HepG2 (cell line): Measurements from ENCODE around the gene ROM1. TPM values are rescaled to one million over a fixed set of nuclear protein-coding genes. Genes with fewer than 3 reads are reported as not detected.

ENCODE experiments used
- ADNP ChIP-seq: sonication (generic); formaldehyde crosslinking; IDR thresholded peaks from 2 replicates; pipeline ENCODE4 v1.4.0; 2020; ENCODE audit warnings: missing genetic modification reagents
- BCL6 ChIP-seq: IDR thresholded peaks from 2 replicates; pipeline ENCODE4 v1.6.1; 2016; ENCODE audit warnings: missing genetic modification reagents, missing compliant biosample characterization
- CREM ChIP-seq, 2 experiments: sonication (generic) in 1 of 2; formaldehyde crosslinking in 1 of 2; IDR thresholded peaks; 2 replicates each; pipeline versions ENCODE4 v1.4.0 to v1.6.1; 2016 to 2020; ENCODE audit warnings: antibody characterized with exemption in 1 of 2, mild to moderate bottlenecking in 1 of 2, missing genetic modification reagents in 1 of 2
- GABPB1 ChIP-seq: IDR thresholded peaks from 2 replicates; pipeline ENCODE4 v1.6.1; 2016; ENCODE audit warnings: mild to moderate bottlenecking, missing genetic modification reagents, moderate library complexity, missing compliant biosample characterization
- HBP1 ChIP-seq: IDR thresholded peaks from 2 replicates; pipeline ENCODE4 v1.6.1; 2016; ENCODE audit warnings: low read depth, control low read depth
- HNRNPL ChIP-seq: fragments of 200-400 bp; formaldehyde crosslinking; IDR thresholded peaks from 2 replicates; pipeline ENCODE4 v1.6.1; 2017; ENCODE audit warnings: mild to moderate bottlenecking, low read depth, low read length
- KLF11 ChIP-seq: IDR thresholded peaks from 2 replicates; pipeline ENCODE4 v1.6.1; 2016; ENCODE audit warnings: missing compliant biosample characterization
- KLF12 ChIP-seq: sonication (generic); formaldehyde crosslinking; IDR thresholded peaks from 2 replicates; pipeline ENCODE4 v1.4.0; 2020; ENCODE audit warnings: missing genetic modification reagents, borderline replicate concordance
- MXD4 ChIP-seq: IDR thresholded peaks from 2 replicates; pipeline ENCODE4 v1.6.1; 2016; ENCODE audit warnings: mild to moderate bottlenecking, missing biosample characterization, missing genetic modification reagents
- NFIC ChIP-seq: IDR thresholded peaks from 2 replicates; pipeline ENCODE4 v1.6.1; 2012; ENCODE audit warnings: mild to moderate bottlenecking, low read length, inconsistent platforms
- PHB2 ChIP-seq: fragments of 450-650 bp; IDR thresholded peaks from 2 replicates; pipeline ENCODE4 v1.6.1; 2018; ENCODE audit not compliant: partially characterized antibody
- RCOR2 ChIP-seq: IDR thresholded peaks from 2 replicates; pipeline ENCODE4 v1.6.1; 2016; ENCODE audit warnings: missing biosample characterization, missing genetic modification reagents
- SIN3A ChIP-seq: IDR thresholded peaks from 2 replicates; pipeline ENCODE4 v1.6.1; 2011; ENCODE audit warnings: low read depth, mild to moderate bottlenecking, control low read depth, low read length, borderline replicate concordance
- SP4 ChIP-seq: sonication (generic); formaldehyde crosslinking; IDR thresholded peaks from 2 replicates; pipeline ENCODE4 v1.8.1; 2023; ENCODE audit warnings: mild to moderate bottlenecking, missing genetic modification reagents
- STAG1 ChIP-seq: sonication (generic); formaldehyde crosslinking; IDR thresholded peaks from 2 replicates; pipeline ENCODE4 v1.4.0; 2020; ENCODE audit warnings: missing genetic modification reagents
- SYNCRIP ChIP-seq: fragments of 200-400 bp; formaldehyde crosslinking; IDR thresholded peaks from 2 replicates; pipeline ENCODE4 v1.6.1; 2018; ENCODE audit warnings: mild to moderate bottlenecking, low read depth, low read length; ENCODE audit not compliant: insufficient read depth
- TGIF2 ChIP-seq: IDR thresholded peaks from 2 replicates; pipeline ENCODE4 v1.6.1; 2016; ENCODE audit warnings: control low read depth, missing compliant biosample characterization
- THAP11 ChIP-seq: IDR thresholded peaks from 2 replicates; pipeline ENCODE4 v1.6.1; 2016; ENCODE audit warnings: missing biosample characterization, missing genetic modification reagents
- ZBTB21 ChIP-seq: sonication (generic); formaldehyde crosslinking; IDR thresholded peaks from 2 replicates; pipeline ENCODE4 v1.4.0; 2020; ENCODE audit warnings: missing genetic modification reagents
- ZBTB7A ChIP-seq: sonication (generic); formaldehyde crosslinking; IDR thresholded peaks from 2 replicates; pipeline ENCODE4 v1.8.0; 2022; ENCODE audit warnings: mild to moderate bottlenecking, missing genetic modification reagents
- ZNF24 ChIP-seq: fragments of 450-650 bp; IDR thresholded peaks from 2 replicates; pipeline ENCODE4 v1.6.1; 2017; ENCODE audit warnings: antibody characterized with exemption, mild to moderate bottlenecking
- ZNF276 ChIP-seq: sonication (generic); formaldehyde crosslinking; IDR thresholded peaks from 2 replicates; pipeline ENCODE4 v1.4.0; 2020; ENCODE audit warnings: mild to moderate bottlenecking, low read depth, missing genetic modification reagents
- ZNF597 ChIP-seq: sonication (generic); formaldehyde crosslinking; IDR thresholded peaks from 2 replicates; pipeline ENCODE4 v1.5.0; 2020; ENCODE audit warnings: missing genetic modification reagents
- ZNF639 ChIP-seq: conservative IDR thresholded peaks from 2 replicates; pipeline ENCODE4 v1.6.1; 2018; ENCODE audit warnings: missing genetic modification reagents
- ZSCAN29 ChIP-seq: sonication (generic); formaldehyde crosslinking; conservative IDR thresholded peaks from 2 replicates; pipeline ENCODE4 v1.4.0; 2020; ENCODE audit warnings: mild to moderate bottlenecking, missing genetic modification reagents
- polyA plus RNA-seq, 8 experiments: library from polyadenylated mRNA; depleted of rRNA in 3 of 8; stranded (reverse) in 7 of 8; unstranded in 1 of 8; fragments of >200 nt; fragmentation: Illumina TruSeq in 4 of 8; extraction: Trizol in 4 of 8; gene quantifications; 2 replicates each; pipeline versions ENCODE4 v1.2.1 to v1.2.3, GENCODE V29; 2011 to 2016; ENCODE audit warnings: low read depth in 4 of 8, missing spikeins in 1 of 8, mixed read lengths in 1 of 8; ENCODE audit not compliant: insufficient read depth in 1 of 8
- total RNA-seq, 5 experiments: library from RNA; depleted of rRNA; stranded (reverse); fragments of >200 nt; fragmentation: Illumina TruSeq; extraction: Trizol; gene quantifications; 2 replicates each; pipeline ENCODE4 v1.2.3, GENCODE V29; 2016; ENCODE audit warnings: low read depth in 1 of 5

ROM1 gene
- total and polyA plus RNA-seq, 2 of the 13 experiments (the other 11 are each of a cell fraction or from before 2014, with no cell fraction given), result 1.2 to 2.4 TPM

GRCh38 chr11:62612366-62613290 is at the start of gene ROM1, which contains the start of gene EML3 (continued):
- peak; percentile 82; the same call in 1 of the 2 replicates for TF ChIP-seq ZNF639 (CRISPR knock-in tag)
- no peak for TF ChIP-seq SYNCRIP
- TF ChIP-seq ZNF597 (CRISPR knock-in tag), result no peak
- TF ChIP-seq BCL6 (CRISPR knock-in tag), result no peak
- TF ChIP-seq ZNF276 (CRISPR knock-in tag), result no peak
- TF ChIP-seq TGIF2, result no peak
- no peak for TF ChIP-seq NFIC
- TF ChIP-seq HBP1 (CRISPR knock-in tag), result no peak
- TF ChIP-seq SIN3A, result peak; percentile 20; the same call in 1 of the 2 replicates
- TF ChIP-seq CREM (IDR thresholded peaks at IDR 0.05), result no peak
- no peak for TF ChIP-seq CREM (CRISPR knock-in tag; IDR thresholded peaks at IDR 0.05)
- no peak for TF ChIP-seq PHB2
- TF ChIP-seq ZBTB21 (CRISPR knock-in tag), result no peak
- peak; percentile 18; the same call in 1 of the 2 replicates for TF ChIP-seq STAG1 (CRISPR knock-in tag)
- TF ChIP-seq THAP11, result 0 out of 2 replicates have a peak, but pooled peaks have one; percentile 24
- TF ChIP-seq ZBTB7A (CRISPR knock-in tag), result 0 out of 2 replicates have a peak, but pooled peaks have one; percentile 25
- no peak for TF ChIP-seq ZSCAN29 (CRISPR knock-in tag)
- no peak for TF ChIP-seq MXD4 (CRISPR knock-in tag)
- no peak for TF ChIP-seq KLF11 (CRISPR knock-in tag)
- no peak for TF ChIP-seq HNRNPL
- TF ChIP-seq SP4 (CRISPR knock-in tag), result no peak
- TF ChIP-seq KLF12 (CRISPR knock-in tag), result 0 out of 2 replicates have a peak, but pooled peaks have one; percentile 32
- TF ChIP-seq GABPB1 (CRISPR knock-in tag), result peak; percentile 67; the same call in 1 of the 2 replicates
- no peak for TF ChIP-seq ZNF24
- no peak for TF ChIP-seq ADNP
- no peak for TF ChIP-seq RCOR2 (CRISPR knock-in tag)
